Adrenal gland (tissue), 12 donors: ENCODE measurements around the gene SCAI. TPM values are rescaled to one million over a fixed set of nuclear protein-coding genes. Genes with fewer than 3 reads are reported as not detected.
"Not testable (repeated sequence)": the region's sequence is repeated elsewhere in the genome, so short reads cannot be mapped to it uniquely, and the experiment has no call there.

Experiments used
- DNase-seq, 7 donors: peaks; one replicate each; pipeline ENCODE4 v3.0.0-alpha.2; 2019 to 2020
- H3K27ac ChIP-seq, 5 donors: fragments of 200-600 bp; sonication (generic) in 4 of 5; 1 replicate in 3 of 5; 2 replicates in 2 of 5; pipeline versions ENCODE4 v1.5.1 to v1.8.0; 2016 to 2020; ENCODE audit warnings: mild to moderate bottlenecking in 1 of 5
- H3K27me3 ChIP-seq: fragments of 200-600 bp; 2 replicates; pipeline ENCODE4 v1.8.0; 2021
- H3K36me3 ChIP-seq, 2 donors: fragments of 200-600 bp; replicated peaks in 1 of 2; 1 replicate in 1 of 2; 2 replicates in 1 of 2; pipeline versions ENCODE4 v1.5.1 to v1.8.0; 2018 to 2022
- H3K4me1 ChIP-seq, 2 donors: fragments of 200-600 bp; replicated peaks in 1 of 2; 1 replicate in 1 of 2; 2 replicates in 1 of 2; pipeline versions ENCODE4 v1.5.1 to v1.8.0; 2018 to 2021
- H3K4me3 ChIP-seq, 4 donors: fragments of 200-600 bp; sonication (generic) in 3 of 4; one replicate each; pipeline ENCODE4 v1.5.1; 2016 to 2018
- H3K9me3 ChIP-seq, 3 donors: fragments of 200-600 bp; sonication (generic) in 1 of 3; replicated peaks in 1 of 3; 1 replicate in 2 of 3; 2 replicates in 1 of 3; pipeline versions ENCODE4 v1.5.1 to v1.8.0; 2016 to 2021
- CTCF ChIP-seq, 6 experiments: fragments of 450-650 bp in 4 of 6; fragments of 200-600 bp in 2 of 6; sonication (generic) in 1 of 6; IDR thresholded peaks; 1 replicate in 5 of 6; 2 replicates in 1 of 6; pipeline versions ENCODE4 v1.5.1 to v1.8.0; 2016 to 2021; ENCODE audit warnings: antibody characterized with exemption in 6 of 6, mild to moderate bottlenecking in 2 of 6, moderate library complexity in 1 of 6
- POLR2A ChIP-seq, 2 donors: fragments of 450-650 bp; IDR thresholded peaks; one replicate each; pipeline ENCODE4 v1.6.1; 2017; ENCODE audit warnings: antibody characterized with exemption in 2 of 2, mild to moderate bottlenecking in 2 of 2, moderate library complexity in 1 of 2
- WGBS, 4 donors: extraction: QIAGEN DNeasy Blood & Tissue Kit in 2 of 4; methylation state at CpG; one replicate each; pipeline versions ENCODE4 v1.1.5 to v1.1.7; 2013 to 2017; 5-methylcytosine and 5-hydroxymethylcytosine counted together
- intact Hi-C, 2 donors: fragments of 100-400 bp; cut with DNase I; formaldehyde crosslinking; loops; one replicate each; pipeline versions ENCODE4 v1.14.1 to v1.15.0; 2022 to 2023
- polyA plus RNA-seq, 3 donors: library from polyadenylated mRNA; stranded (reverse); fragments of 200-250 nt in 2 of 3; fragments of 350-450 nt in 1 of 3; fragmentation: Illumina TruSeq in 1 of 3; extraction: RNeasy Lipid Tissue Mini Kit (QIAGEN cat#74804) in 1 of 3; gene quantifications; one replicate each; pipeline ENCODE4 v1.2.3, GENCODE V29; 2013 to 2014
- total RNA-seq, 9 donors: library from RNA; depleted of rRNA in 4 of 9; stranded (reverse); fragments of >200 nt in 4 of 9; fragments of 120-200 nt in 1 of 9; fragmentation: NEBNext Ultra II Directional in 1 of 9; extraction: Animal tissue kit (Norgen Biotek cat#: 25700) in 1 of 9; gene quantifications; one replicate each; pipeline versions ENCODE4 v1.1.0 to v1.2.4, GENCODE V29; 2013 to 2023
- donor health status: healthy with polysubstance abuse.
- donor health status: Bipolar disorder and iron deficiency.
- donor health status: DM: yes; HTN: yes; CAD: no.
- donor health status: DM: no; HTN: no; CAD: no.
- donor health status: DM: no; HTN: no; CAD: no.
- donor health status: DM: yes; HTN: yes; CAD: no.

The SCAI gene
- total and polyA plus RNA-seq, 12 donors: 1.4 to 19.6 (median 9.2) TPM

- TF ChIP-seq CTCF (IDR thresholded peaks at IDR 0.05) (no peak), POLR2A (IDR thresholded peaks at IDR 0.05) (no peak)
- Histone ChIP-seq H3K27me3 (no peaks in the 10 kb centered on the region), H3K4me1 (no peaks in the 10 kb centered on the region), H3K36me3 (peaks cover 0 to 17% of the 10 kb centered on the region in 2 donors), H3K27ac (no peak overlapping the region), H3K9me3 (no peaks in the 10 kb centered on the region), H3K4me3 (no peak overlapping the region)
- 89 to 97% (median 93%) methylated on average over 2 of the region's 2 CpGs for WGBS, 4 donors
- DNase-seq: no peak
- intact Hi-C loops: no loop called here
These were observed 171.0 kb downstream of the SCAI start for GRCh38 chr9:124972241-124972770.

- Histone ChIP-seq H3K9me3 (no peaks in the 10 kb centered on the region), H3K4me3 (no peak overlapping the region), H3K27me3 (no peaks in the 10 kb centered on the region), H3K27ac (no peak overlapping the region), H3K4me1 (no peaks in the 10 kb centered on the region), H3K36me3 (peaks cover 0 to 9% of the 10 kb centered on the region in 2 donors)
- intact Hi-C loops: no loop called here
- 75 to 86% (median 84%) methylated on average over 2 of the region's 2 CpGs for WGBS, 4 donors
- no peak for TF ChIP-seq CTCF (IDR thresholded peaks at IDR 0.05)
- no peak for TF ChIP-seq POLR2A (IDR thresholded peaks at IDR 0.05)
- DNase-seq: no peak
These were observed 173.9 kb downstream of the SCAI start for GRCh38 chr9:124969401-124969800.

DNA sequence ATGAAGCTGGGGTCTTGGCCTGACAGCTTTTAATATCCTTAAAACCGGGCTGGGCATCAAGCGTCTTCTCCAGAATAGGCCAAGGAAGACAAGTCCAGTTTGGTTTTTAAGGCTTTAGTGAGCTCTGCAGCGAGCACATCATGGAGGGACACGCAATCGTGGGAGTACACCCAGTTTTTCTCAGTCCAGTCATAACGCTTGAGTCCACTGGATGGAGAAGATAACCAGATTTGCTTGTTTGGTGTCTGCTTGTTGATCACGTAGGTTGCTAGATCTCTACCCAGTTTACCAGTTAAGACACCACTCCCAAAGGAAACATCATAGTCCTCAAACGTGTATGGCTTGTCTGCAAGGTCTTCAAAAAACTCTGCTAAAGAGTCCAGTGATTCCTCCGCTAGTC is 175.1 kb downstream of the SCAI start:
- 91 to 96% (median 94%) methylated on average over 9 of the region's 9 CpGs for WGBS, 4 donors
- Histone ChIP-seq H3K4me1 (no peaks in the 10 kb centered on the region), H3K9me3 (no peaks in the 10 kb centered on the region), H3K27ac (no peak overlapping the region), H3K4me3 (no peak overlapping the region), H3K36me3 (peaks cover 0 to 9% of the 10 kb centered on the region in 2 donors), H3K27me3 (no peaks in the 10 kb centered on the region)
- no peak for DNase-seq
- intact Hi-C loops: no loop called here
- no peak for TF ChIP-seq POLR2A (IDR thresholded peaks at IDR 0.05)
- no peak for TF ChIP-seq CTCF (IDR thresholded peaks at IDR 0.05)

DNA sequence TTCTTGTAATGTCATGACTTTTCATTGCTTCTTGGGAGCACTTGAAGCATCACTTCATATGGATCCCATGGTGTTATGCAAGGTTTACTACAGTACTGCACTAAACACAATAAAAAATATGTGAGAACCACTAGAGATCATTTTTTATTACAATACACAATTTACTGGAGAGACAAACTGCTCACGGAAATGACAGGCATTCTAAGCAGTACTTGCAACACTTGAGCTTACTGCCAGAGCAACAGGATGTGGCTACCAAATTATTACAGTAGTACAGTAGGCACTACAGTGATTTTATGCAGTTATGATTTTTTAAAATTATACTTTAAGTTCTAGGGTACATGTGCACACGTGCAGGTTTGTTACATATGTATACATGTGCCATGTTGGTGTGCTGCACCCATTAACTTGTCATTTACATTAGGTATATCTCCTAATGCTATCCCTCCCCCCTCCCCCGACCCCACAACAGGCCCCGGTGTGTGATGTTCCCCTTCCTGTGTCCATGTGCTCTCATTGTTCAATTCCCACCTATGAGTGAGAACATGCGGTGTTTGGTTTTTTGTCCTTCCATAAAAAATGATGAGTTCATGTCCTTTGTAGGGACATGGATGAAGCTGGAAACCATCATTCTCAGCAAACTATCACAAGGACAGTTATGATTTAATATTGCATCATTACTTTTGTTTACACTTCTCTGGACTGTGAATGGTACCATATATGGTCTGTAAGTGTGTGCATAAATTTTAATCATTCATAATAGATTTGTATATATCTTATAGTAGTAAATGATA is 177.4 kb downstream of the SCAI start:
- WGBS, 4 donors: 72 to 84% (median 80%) methylated on average over 5 of the region's 5 CpGs
- H3K4me1 ChIP-seq, H3K27ac ChIP-seq, H3K9me3 ChIP-seq, H3K27me3 ChIP-seq, H3K4me3 ChIP-seq, intact Hi-C loops, DNase-seq, H3K36me3 ChIP-seq: not testable (repeated sequence)

DNA sequence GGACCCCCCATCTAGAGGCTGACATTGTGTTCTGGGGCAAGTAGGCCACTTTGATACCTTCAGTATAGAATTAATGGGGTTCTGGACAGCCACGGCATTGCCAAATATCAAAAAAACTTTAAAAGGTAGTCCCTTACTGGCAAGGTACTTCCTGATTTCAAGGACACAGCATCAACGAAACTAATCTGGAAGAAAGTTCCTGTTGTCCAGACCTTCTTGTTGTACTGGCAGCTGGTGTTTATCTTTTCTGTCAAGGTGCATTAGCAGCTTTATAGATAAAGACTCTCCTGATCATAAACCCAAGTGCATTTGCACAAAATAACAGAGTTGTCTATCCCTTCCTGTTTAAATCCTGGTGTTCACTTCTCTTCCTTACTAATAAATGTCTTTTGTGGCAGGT is 178.7 kb downstream of the SCAI start:
- intact Hi-C loops: no loop called here
- WGBS, 4 donors: 43 to 57% (median 54%) methylated on average over 2 of the region's 2 CpGs
- no peaks in the 10 kb centered on the region for H3K36me3 ChIP-seq
- H3K4me3 ChIP-seq: no peak overlapping the region
- no peaks in the 10 kb centered on the region for H3K27me3 ChIP-seq
- no peak overlapping the region for H3K27ac ChIP-seq
- DNase-seq: no peak
- TF ChIP-seq POLR2A (IDR thresholded peaks at IDR 0.05): no peak
- TF ChIP-seq CTCF (IDR thresholded peaks at IDR 0.05): no peak
- H3K4me1 ChIP-seq: no peaks in the 10 kb centered on the region
- no peaks in the 10 kb centered on the region for H3K9me3 ChIP-seq
